ENCODE measurements around the gene UBAC2.
A peak's percentile ranks its signal among the peaks of the same experiment; 100 is the strongest.
"Not testable (repeated sequence)": the region's sequence is repeated elsewhere in the genome, so short reads cannot be mapped to it uniquely, and the experiment has no call there.

Gene UBAC2

DNA sequence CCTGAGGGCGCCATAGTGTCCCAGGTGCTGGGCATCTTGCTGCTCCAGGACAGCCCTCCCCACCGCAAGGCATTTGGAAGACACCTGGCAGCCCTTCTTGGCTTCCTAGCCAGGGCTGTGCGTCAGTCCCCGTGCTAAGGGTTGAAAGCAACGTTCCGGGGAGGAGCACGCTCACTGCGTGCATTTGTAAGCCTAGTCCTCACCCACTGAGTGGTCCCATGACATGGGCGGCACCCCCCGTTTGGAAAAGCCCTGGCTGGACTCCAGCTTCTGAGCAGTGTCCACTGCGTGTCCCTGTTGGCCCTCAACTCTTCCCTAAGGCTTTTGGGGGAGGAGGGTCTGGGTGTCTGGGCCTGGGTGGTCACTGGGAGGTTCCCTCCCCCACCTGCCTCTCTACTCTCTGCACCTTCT, 182.9 kb downstream of the UBAC2 start:
- DNase-seq = no peak

DNA sequence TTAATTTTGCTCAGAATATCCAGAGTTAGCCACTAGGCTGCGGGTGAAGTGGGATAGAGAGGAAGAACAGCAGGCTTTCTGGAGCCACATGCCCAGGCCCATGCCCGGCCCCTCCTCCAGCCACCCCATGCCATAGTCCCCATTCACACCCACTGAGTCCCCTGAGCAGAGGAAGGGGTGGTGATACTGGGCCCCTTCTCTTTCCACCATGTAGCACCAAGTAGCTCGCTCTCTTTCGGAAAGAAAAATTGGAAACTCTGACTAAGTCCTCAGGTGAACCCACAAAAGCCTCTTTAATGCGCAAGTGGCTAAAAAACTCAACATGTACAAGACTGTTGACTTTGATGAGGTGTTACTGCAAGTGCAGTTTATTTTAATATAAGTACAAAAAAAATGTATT, 183.3 kb downstream of the UBAC2 start:
- no peak for DNase-seq

DNA sequence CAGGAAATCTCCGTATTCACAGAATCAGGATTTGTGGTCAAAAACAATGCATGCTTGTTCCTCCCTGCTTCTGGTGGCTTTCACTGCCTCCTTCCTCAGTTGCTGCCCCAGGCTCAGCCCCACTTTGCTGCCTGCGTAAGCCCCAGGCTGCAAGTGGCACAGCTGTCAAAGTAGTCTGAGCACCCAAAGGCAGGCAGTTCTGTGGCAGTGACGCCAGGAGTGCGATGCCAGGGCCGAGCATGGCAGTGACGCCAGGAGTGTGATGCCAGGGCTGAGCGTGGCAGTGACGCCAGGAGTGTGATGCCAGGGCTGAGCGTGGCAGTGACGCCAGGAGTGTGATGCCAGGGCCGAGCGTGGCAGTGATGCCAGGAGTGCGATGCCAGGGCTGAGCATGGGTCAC, 183.8 kb downstream of the UBAC2 start:
- DNase-seq = no peak

GRCh38 chr13:99385161-99385560, 184.5 kb downstream of the UBAC2 start:
- DNase-seq = no peak

DNA sequence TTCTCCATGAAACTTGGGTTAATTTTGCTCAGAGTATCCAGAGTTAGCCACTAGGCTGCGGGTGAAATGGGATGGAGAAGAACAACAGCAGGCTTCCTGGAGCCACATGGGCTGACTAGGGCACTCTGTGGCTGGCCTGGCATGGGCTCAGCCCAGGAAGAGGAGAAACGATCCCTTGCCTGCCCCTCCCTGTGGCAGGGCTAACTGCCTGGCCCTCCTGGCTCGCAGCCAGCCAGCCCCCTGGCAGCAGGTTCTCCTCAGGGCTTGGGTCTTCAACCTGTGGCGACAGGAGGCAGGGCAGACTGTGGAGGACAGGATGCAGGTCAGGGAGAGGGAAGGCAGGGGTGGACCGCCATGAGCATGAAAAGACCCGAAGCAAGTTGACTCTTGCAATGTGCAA, 185.3 kb downstream of the UBAC2 start:
- no peak for DNase-seq

DNA sequence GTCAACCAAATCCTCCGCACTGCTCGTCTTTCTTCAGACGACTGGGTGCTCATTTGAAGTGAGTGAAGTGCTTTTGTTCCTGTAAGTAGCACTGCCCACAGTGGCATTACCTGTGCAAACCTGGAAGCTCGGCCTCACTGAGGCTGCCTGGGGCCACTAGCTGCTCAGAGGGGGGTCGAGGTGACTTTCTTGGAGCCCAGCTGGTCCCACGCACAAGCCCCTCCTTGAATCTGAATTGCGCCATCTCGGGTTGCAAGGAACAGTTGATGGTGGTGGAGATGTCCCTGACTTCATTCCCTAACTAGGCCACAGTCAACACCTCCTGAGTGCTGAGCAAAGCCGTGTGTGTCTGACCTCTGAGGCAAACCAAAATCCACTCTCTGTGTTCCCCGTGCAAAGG, 185.8 kb downstream of the UBAC2 start:
- no peak for DNase-seq

- DNase-seq = peak; percentile 71
Observed at GRCh38 chr13:99386911-99387788, 186.5 kb downstream of the UBAC2 start.

GRCh38 chr13:99388334-99388923, 187.8 kb downstream of the UBAC2 start:
- no peak for DNase-seq

- not testable (repeated sequence) for DNase-seq
Observed at GRCh38 chr13:99389094-99389493, 188.4 kb downstream of the UBAC2 start.

- DNase-seq = no peak
Observed at GRCh38 chr13:99389520-99390304, 189.1 kb downstream of the UBAC2 start.

DNA sequence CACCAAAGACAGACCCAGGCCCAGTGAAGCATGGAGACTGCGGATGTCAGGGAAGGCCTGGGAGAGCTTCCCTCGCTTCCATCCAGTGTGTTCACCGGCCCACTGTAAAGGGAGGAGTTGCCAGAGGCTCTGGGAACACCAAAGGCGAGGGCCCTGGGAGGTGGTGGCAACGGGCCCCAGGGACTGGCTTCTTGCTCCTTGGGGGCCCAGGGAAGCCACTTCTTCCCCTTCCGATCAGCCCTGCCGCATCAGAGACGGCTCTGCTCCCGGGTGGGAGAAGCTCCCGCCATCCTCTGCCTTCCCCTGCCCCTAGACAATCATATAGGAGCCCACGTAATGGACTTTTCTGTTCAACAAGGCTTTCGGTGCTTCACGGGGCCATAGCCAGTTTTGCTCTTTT, 189.9 kb downstream of the UBAC2 start:
- no peak for DNase-seq

DNA sequence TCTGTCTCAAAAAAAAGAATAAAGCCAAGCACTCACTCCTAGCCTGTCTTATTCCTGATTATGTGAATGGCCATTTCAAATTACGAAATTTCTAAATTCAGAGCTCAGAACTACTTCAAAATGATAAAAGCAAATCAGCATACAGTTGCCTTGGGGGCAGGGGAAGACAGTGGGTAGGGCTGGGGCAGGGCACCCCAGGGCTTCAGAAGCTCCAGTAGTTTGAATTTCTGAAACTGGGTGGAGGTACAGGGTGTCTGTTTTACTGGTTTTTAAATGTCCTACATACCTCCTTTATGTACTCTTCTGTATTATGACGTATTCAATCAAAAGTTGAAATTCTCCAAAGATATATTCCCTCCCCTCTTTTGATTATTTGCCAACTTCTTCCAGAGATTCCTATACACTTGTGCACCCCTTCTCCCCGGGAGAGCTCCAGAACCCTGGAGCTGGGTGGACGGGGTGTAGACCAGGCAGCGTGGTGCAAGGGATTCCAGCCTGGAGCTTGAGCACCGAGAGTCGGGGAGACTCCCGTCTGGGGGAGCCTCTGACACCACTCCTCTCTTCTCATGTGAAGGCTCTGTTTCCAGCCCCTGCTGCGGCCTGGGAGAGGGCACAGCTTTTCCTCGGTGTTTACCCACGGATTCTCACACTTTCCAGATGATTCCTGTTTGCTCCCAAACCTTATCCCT, 191.3 kb downstream of the UBAC2 start:
- DNase-seq = no peak

DNA sequence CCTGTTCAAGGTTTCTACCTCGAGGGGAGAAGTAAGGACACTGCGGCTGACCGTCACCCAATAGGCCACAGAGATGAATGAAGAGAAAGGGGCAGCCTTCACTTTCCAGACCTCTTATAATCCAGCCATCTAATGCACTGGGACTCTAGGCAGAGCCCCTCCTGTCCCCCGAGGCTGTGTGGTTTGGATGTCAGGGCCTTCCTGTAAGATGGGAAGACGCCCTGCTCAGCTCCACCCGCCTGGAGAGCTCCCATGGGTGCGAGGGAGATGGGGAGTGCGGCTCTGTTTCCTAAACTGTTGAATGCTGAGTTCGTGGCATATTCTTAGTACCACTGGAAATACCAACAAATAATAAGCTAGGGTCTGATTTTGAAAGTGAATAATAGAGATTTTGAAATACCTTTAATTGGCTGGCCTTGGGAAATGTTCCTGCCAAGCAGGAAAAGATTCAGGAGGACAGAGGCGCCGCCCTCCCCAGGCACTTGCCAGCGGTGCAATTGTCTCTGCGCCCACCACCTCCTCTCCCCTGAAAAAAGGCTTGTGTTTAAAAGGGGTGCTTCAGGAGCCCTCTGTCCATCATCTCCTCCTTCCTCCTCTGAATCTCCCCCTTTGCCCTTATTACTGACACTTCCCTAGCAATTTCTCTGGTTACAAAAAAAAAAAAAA, 191.9 kb downstream of the UBAC2 start:
- DNase-seq = no peak

DNA sequence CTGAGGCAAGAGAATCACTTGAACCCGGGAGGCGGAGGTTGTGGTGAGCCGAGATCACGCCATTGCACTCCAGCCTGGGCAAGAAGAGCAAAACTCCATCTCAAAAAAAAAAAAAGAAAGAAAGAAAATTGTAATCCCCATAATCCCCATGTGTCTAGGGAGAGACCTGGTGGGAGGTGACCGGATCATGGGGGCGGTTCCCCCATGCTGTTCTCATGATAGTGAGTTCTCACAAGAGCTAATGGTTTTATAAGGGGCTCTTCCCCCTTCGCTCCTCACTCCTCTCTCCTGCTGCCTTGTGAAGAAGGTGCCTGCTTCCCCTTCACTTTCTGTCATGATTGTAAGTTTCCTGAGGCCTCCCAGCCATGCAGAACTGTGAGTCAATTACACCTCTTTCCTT, 192.7 kb downstream of the UBAC2 start:
- DNase-seq = peak; percentile 71

- no peak for DNase-seq
Observed at GRCh38 chr13:99393791-99394735, 193.4 kb downstream of the UBAC2 start.

GRCh38 chr13:99395436-99395835, 194.8 kb downstream of the UBAC2 start:
- no peak for DNase-seq

DNA sequence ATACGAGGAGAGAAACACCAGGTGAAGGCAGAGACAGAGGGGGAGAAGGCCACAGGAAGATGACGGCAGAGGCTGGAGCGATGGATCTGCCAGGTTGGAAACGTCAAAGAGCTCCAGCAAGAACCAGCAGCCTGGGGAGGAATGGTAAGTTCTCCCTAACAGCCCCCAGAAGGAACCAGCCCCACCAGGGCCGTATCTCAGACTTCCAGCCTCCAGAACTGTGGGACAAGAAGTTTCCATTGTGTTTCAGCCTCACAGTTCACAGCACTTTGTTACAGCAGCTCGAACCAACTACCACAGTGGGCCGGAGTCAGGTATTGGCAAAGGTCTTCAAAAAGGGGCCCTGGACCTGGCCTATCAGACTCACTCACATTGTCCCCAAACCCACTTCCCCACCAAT, 195.8 kb downstream of the UBAC2 start:
- no peak for DNase-seq

GRCh38 chr13:99398071-99398470, 197.4 kb downstream of the UBAC2 start:
- no peak for DNase-seq

DNA sequence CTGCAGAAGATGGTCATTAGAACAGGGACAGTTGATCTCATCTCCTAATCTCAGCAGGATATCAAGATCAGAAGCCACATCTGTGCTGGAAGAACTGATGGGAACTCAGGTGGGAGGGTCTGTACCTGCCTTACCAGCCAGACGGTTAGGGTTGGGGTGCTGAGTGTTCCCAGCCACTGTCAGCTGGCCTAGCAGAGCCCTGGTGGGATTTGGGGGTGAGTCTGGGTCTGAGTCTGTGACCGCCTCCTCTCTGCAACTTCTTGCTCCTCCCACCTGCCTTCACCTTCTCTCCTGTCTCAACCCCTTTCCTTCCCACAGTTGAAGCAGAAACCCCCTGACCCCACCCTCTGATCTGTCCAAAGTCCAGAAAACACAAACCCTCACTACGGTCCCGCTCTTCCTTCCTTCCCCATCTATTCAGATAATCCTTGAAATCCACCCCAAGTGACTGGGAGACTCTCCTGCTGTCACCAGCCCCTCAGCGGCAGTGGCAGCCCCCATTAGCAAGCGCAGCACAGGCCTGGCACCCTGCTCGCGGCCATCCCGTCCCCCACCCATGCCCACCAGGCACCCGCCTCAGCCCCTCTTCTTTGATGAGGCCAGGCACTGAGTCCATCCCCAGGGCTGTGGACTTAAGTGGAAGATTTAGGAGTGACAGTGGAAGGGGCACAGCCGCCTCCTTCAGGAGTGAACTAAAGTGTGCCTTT, 198.4 kb downstream of the UBAC2 start:
- DNase-seq = no peak

DNA sequence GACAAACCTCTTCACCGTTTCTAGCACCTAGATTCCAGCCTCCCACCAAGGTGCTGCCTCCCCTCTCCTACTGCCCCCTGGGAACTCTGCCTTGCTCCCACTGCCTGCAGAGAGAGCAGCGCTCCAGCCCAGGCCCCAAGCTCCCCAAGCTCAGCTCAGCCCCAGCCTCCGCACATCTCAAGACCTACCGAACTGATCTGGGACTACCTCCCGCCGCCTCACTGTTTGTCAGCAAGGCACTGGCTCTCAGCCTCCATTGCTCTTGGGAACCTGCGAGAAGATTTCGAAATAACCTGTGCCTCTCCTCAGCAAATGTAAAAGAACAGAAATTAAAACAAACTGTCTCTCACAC, 198.9 kb downstream of the UBAC2 start:
- no peak for DNase-seq

DNA sequence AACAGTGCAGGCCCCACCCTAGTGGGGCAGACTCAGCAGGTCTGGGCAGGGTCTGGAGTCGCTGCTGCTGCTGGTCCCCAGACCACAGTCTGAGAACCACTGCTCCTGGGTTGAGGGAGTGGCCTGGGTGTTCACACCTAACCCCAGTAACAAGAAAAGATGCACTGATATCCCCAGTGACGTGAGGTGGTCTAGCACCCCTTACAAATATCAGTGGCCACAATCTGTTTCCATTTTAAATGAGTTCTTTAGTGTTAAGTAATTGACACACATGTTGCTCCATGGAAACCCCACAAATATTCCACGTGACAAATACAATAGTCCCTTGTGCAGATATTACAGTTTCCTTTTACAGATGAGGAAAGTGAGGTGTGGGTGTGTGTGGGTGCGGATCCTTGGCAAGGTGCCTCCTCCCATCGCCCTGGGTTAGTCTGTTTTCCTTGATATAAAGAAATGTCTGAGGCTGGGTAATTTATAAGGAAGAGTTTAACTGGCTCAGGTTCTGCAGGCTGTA, 202.9 kb downstream of the UBAC2 start:
- DNase-seq = no peak
